NOMO-1 (cell line): ENCODE measurements around the gene SUGP1.

Source experiments
- DNase-seq, 2 experiments: peaks; one replicate each; lab custom pipeline; 2025; ENCODE audit not compliant: unreplicated experiment in 2 of 2; lab: John Stamatoyannopoulos, UW

The SUGP1 gene

GRCh38 chr19:19236173-19236572, 84.1 kb downstream of the SUGP1 start:
- DNase-seq: no peak

GRCh38 chr19:19234220-19234816, 86.0 kb downstream of the SUGP1 start:
- no peak for DNase-seq

GRCh38 chr19:19232261-19232721, 88.0 kb downstream of the SUGP1 start:
- no peak for DNase-seq

- no peak for DNase-seq
These were observed 89.3 kb downstream of the SUGP1 start for GRCh38 chr19:19230999-19231398.

- no peak for DNase-seq
These were observed 90.6 kb downstream of the SUGP1 start for GRCh38 chr19:19229701-19230100.

- DNase-seq: no peak
These were observed 93.1 kb downstream of the SUGP1 start for GRCh38 chr19:19227217-19227616.

- DNase-seq: no peak
These were observed 93.6 kb downstream of the SUGP1 start for GRCh38 chr19:19226663-19227062.

GRCh38 chr19:19226204-19226603, 94.1 kb downstream of the SUGP1 start:
- no peak for DNase-seq
